GDM1 (cell line): ENCODE data around the gene DVL3.
"Not testable (repeated sequence)": the region's sequence is repeated elsewhere in the genome, so short reads cannot be mapped to it uniquely, and the experiment has no call there.

Experiments used
- DNase-seq: peaks from one replicate; lab custom pipeline; 2025; lab: John Stamatoyannopoulos, UW

DVL3 gene

GRCh38 chr3:184155644-184156521 is 706 bp downstream of the DVL3 start:
- DNase-seq = no peak

- no peak for DNase-seq
Observed at GRCh38 chr3:184156522-184156955, 1.4 kb downstream of the DVL3 start.

- DNase-seq = no peak
Observed at GRCh38 chr3:184157206-184157605, 2.0 kb downstream of the DVL3 start.

GRCh38 chr3:184158404-184158803 is 3.2 kb downstream of the DVL3 start:
- DNase-seq = no peak

- no peak for DNase-seq
Observed at GRCh38 chr3:184160456-184160855, 5.3 kb downstream of the DVL3 start.

GRCh38 chr3:184162571-184163070 is 7.4 kb downstream of the DVL3 start:
- DNase-seq = not testable (repeated sequence)

GRCh38 chr3:184164648-184165330 is 9.6 kb downstream of the DVL3 start:
- no peak for DNase-seq

GRCh38 chr3:184165543-184165942 is 10.4 kb downstream of the DVL3 start:
- no peak for DNase-seq

- no peak for DNase-seq
Observed at GRCh38 chr3:184166671-184167070, 11.5 kb downstream of the DVL3 start.

- DNase-seq = no peak
Observed at GRCh38 chr3:184167786-184168185, 12.6 kb downstream of the DVL3 start.

- no peak for DNase-seq
Observed at GRCh38 chr3:184168363-184169120, 13.4 kb downstream of the DVL3 start.

GRCh38 chr3:184169896-184170875 is 15.0 kb downstream of the DVL3 start:
- DNase-seq = no peak

GRCh38 chr3:184171562-184171961 is 16.4 kb downstream of the DVL3 start:
- no peak for DNase-seq

GRCh38 chr3:184172681-184173373 is 17.6 kb downstream of the DVL3 start:
- DNase-seq = no peak

- DNase-seq = no peak
Observed at GRCh38 chr3:184173374-184173722, 18.2 kb downstream of the DVL3 start.

GRCh38 chr3:184174284-184174645 is 19.1 kb downstream of the DVL3 start:
- DNase-seq = no peak

- peak; percentile 97 for DNase-seq
Observed at GRCh38 chr3:184174646-184175492, 19.7 kb downstream of the DVL3 start, which contains the start of gene AP2M1. Gene AP2M1, plus strand, starts transcription at chr3:184174855. Its CDS starts 2,139 bp downstream, at chr3:184176994.

- DNase-seq = no peak
Observed at GRCh38 chr3:184175506-184175905, 20.3 kb downstream of the DVL3 start.

GRCh38 chr3:184175981-184176376 is 20.8 kb downstream of the DVL3 start:
- no peak for DNase-seq
